Measurements from ENCODE around the gene WDR43. TPM values are rescaled to one million over a fixed set of nuclear protein-coding genes. Genes with fewer than 3 reads are reported as not detected.

Gene WDR43
- polyA plus RNA-seq (ENCODE audit: insufficient read length in 10 of 10), result 10 to 100 TPM; 26.4 to 39.0 (median 32.1) TPM
- long read RNA-seq, donor 1, partial matches to known transcripts, result 0 of 3 reads
- long read RNA-seq, donor 1, other reads (novel, unspliced or antisense), result 0 of 3 reads
- long read RNA-seq, donor 2, partial matches to known transcripts, result 8 of 11 reads
- long read RNA-seq, donor 2, other reads (novel, unspliced or antisense), result 0 of 11 reads
- long read RNA-seq, donor 3, result 0 reads
- long read RNA-seq, donor 4, partial matches to known transcripts, result 0 of 3 reads
- long read RNA-seq, donor 4, other reads (novel, unspliced or antisense), result 0 of 3 reads
- long read RNA-seq, donor 5, partial matches to known transcripts, result 5 of 9 reads
- long read RNA-seq, donor 5, other reads (novel, unspliced or antisense), result 0 of 9 reads
- long read RNA-seq, donor 6, partial matches to known transcripts, result 0 of 3 reads
- long read RNA-seq, donor 6, other reads (novel, unspliced or antisense), result 0 of 3 reads
- long read RNA-seq, donor 7, transcript WDR43-202 (18 exons, 3,533 nt), result major isoform, 6 of 14 reads
- long read RNA-seq, donor 7, partial matches to known transcripts, result 8 of 14 reads
- long read RNA-seq, donor 7, other reads (novel, unspliced or antisense), result 0 of 14 reads
- long read RNA-seq, donor 8, partial matches to known transcripts, result 0 of 3 reads
- long read RNA-seq, donor 8, other reads (novel, unspliced or antisense), result 0 of 3 reads
- long read RNA-seq, donor 9, partial matches to known transcripts, result 0 of 1 reads
- long read RNA-seq, donor 9, other reads (novel, unspliced or antisense), result 0 of 1 reads

- peak; percentile 98 to 99 (median 99) for DNase-seq
These were observed at the start of gene WDR43 for GRCh38 chr2:28894470-28895188. Gene WDR43, plus strand, starts transcription at chr2:28894667. Its CDS starts 32 bp downstream, at chr2:28894699.

- no peak for DNase-seq
These were observed 39.3 kb upstream of the WDR43 start for GRCh38 chr2:28855193-28855592.

GRCh38 chr2:28855977-28856376 is 38.5 kb upstream of the WDR43 start:
- no peak for DNase-seq

- no peak for DNase-seq
These were observed 25.9 kb upstream of the WDR43 start for GRCh38 chr2:28868611-28869010.

GRCh38 chr2:28869494-28870145 is 24.8 kb upstream of the WDR43 start:
- no peak for DNase-seq

GRCh38 chr2:28870146-28870891 is 24.1 kb upstream of the WDR43 start, which contains the start of gene TRMT61B:
Gene TRMT61B, minus strand, starts transcription at chr2:28870309. Its CDS starts 32 bp downstream, at chr2:28870277.
- DNase-seq, result peak; percentile 95 to 99 (median 98)

- no peak for DNase-seq
These were observed 22.8 kb upstream of the WDR43 start for GRCh38 chr2:28871620-28872019.

GRCh38 chr2:28880193-28880592 is 14.3 kb upstream of the WDR43 start:
- no peak for DNase-seq

- DNase-seq, result no peak
These were observed 979 bp upstream of the WDR43 start for GRCh38 chr2:28893488-28893887.

- DNase-seq, result peak in 2 of 3 donors; percentile 20 to 62
These were observed 874 bp downstream of the WDR43 start for GRCh38 chr2:28895189-28895893.

GRCh38 chr2:28896906-28897305 is 2.4 kb downstream of the WDR43 start:
- no peak for DNase-seq

GRCh38 chr2:28898048-28898447 is 3.6 kb downstream of the WDR43 start:
- no peak for DNase-seq

- DNase-seq, result no peak
These were observed 6.7 kb downstream of the WDR43 start for GRCh38 chr2:28901202-28901601.

GRCh38 chr2:28901841-28902240 is 7.4 kb downstream of the WDR43 start:
- no peak for DNase-seq

GRCh38 chr2:28902584-28902983 is 8.1 kb downstream of the WDR43 start:
- no peak for DNase-seq

GRCh38 chr2:28904295-28904694 is 9.8 kb downstream of the WDR43 start:
- DNase-seq, result no peak

- DNase-seq, result no peak
These were observed 10.5 kb downstream of the WDR43 start for GRCh38 chr2:28904802-28905457.

GRCh38 chr2:28905533-28905932 is 11.1 kb downstream of the WDR43 start:
- DNase-seq, result no peak

GRCh38 chr2:28906376-28906775 is 11.9 kb downstream of the WDR43 start:
- no peak for DNase-seq

GRCh38 chr2:28906821-28907220 is 12.4 kb downstream of the WDR43 start:
- DNase-seq, result no peak

All from muscle of back (tissue), 13 donors.